ENCODE data around the gene SDR42E2. TPM values are rescaled to one million over a fixed set of nuclear protein-coding genes. Genes with fewer than 3 reads are reported as not detected.

The SDR42E2 gene
- total and polyA plus RNA-seq, 10 of the 15 experiments (the other 5 are each of a cell fraction or from before 2014, with no cell fraction given), result 0.01 to 0.09 (median 0.08) TPM; not detected in 4

DNA sequence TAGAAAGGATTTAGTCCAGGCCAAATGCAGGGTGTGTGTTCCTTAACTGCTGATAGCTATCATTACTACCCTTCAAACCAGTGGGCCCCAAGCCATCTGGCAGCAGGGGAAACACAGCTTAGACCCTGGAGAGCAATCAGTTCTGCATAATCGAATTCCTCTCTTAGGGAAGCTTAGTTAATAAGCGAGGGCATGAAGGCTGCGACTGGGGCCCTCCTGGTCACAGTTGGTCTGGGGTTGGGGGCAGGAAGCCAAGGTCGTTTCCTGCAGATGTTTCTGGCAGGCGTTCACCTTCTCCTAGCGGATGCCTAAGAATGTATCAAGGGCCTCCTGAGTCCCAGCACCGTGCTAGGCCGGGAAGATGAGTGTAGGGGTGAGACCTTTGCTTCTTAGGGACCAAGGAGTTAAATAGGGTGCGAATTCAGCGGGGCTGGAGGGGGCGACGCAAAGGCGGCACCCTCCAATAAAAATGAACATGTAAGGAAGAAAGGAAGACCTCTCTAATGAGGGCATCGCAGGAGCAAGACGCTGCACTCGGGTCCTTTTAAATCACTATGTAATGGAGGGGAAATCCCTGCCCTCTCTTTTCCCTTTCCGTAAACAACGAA, 27.3 kb downstream of the SDR42E2 start:
- Histone ChIP-seq H2AFZ (ENCODE audit: control insufficient read depth, low read depth, low read length) (peak overlapping the region; percentile 68), H3K9ac (ENCODE audit: control insufficient read depth, insufficient read depth, low read length) (peak overlapping the region; percentile 68), H3K36me3 (ENCODE audit: control insufficient read depth in 2 of 2, insufficient read depth in 2 of 2, low read length in 1 of 2) (no peaks in the 10 kb centered on the region), H3K79me2 (ENCODE audit: control insufficient read depth, insufficient read depth, low read length) (no peaks in the 10 kb centered on the region), H3K27me3 (replicated peaks in 1 of 2; ENCODE audit: control insufficient read depth in 2 of 2, insufficient read depth in 2 of 2, low read length in 1 of 2) (no peaks in the 10 kb centered on the region), H3K4me3 (peak overlapping the region; percentile 73), H3K9me3 (replicated peaks; ENCODE audit: control insufficient read depth, insufficient read depth, low read length) (no peaks in the 10 kb centered on the region), H4K20me1 (ENCODE audit: control insufficient read depth, insufficient read depth) (no peaks in the 10 kb centered on the region), H3K27ac (ENCODE audit: control insufficient read depth, insufficient read depth) (peak overlapping the region; percentile 77), H3K4me2 (ENCODE audit: control insufficient read depth, insufficient read depth) (peak overlapping the region; percentile 96), H3K4me1 (ENCODE audit: control insufficient read depth, insufficient read depth, low read length) (peaks cover 35% of the 10 kb centered on the region)
- no peak for TF ChIP-seq HDAC2 (IDR thresholded peaks at IDR 0.05)
- TF ChIP-seq, protein P1, sequence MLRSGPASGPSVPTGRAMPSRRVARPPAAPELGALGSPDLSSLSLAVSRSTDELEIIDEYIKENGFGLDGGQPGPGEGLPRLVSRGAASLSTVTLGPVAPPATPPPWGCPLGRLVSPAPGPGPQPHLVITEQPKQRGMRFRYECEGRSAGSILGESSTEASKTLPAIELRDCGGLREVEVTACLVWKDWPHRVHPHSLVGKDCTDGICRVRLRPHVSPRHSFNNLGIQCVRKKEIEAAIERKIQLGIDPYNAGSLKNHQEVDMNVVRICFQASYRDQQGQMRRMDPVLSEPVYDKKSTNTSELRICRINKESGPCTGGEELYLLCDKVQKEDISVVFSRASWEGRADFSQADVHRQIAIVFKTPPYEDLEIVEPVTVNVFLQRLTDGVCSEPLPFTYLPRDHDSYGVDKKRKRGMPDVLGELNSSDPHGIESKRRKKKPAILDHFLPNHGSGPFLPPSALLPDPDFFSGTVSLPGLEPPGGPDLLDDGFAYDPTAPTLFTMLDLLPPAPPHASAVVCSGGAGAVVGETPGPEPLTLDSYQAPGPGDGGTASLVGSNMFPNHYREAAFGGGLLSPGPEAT (IDR thresholded peaks at IDR 0.05; ENCODE audit: low read depth), result 0 out of 2 replicates have a peak, but pooled peaks have one; percentile 14
- TF ChIP-seq ETV6 (conservative IDR thresholded peaks at IDR 0.05 in 1 of 2, IDR thresholded peaks at IDR 0.05 in 1 of 2; ENCODE audit: borderline replicate concordance in 1 of 2, low read depth in 1 of 2), result no peak
- no peak for TF ChIP-seq PAX8 (IDR thresholded peaks at IDR 0.05)
- peak; percentile 47; the same call in 1 of the 2 replicates for TF ChIP-seq POLR2AphosphoS5 (IDR thresholded peaks at IDR 0.05; ENCODE audit: low read length)
- 0 out of 2 replicates have a peak, but pooled peaks have one; percentile 5 for TF ChIP-seq HCFC1 (IDR thresholded peaks at IDR 0.05; ENCODE audit: low read length)
- no peak for TF ChIP-seq SIX5 (IDR thresholded peaks at IDR 0.05; ENCODE audit: low read depth, low read length, severe bottlenecking)
- no peak for ATAC-seq
- WGBS (ENCODE audit: insufficient coverage, insufficient replicate concordance, low lambda C conversion rate, missing lambda C conversion rate), result under 1% methylated on average over 18 of the region's 18 CpGs
- ChIA-PET RAD21 (ENCODE audit: unreplicated experiment) (interaction anchor here (0.5 to 7.8 kb wide), 17 partner anchors 9 to 239 kb away, joined by 3 to 74 read pairs (median 6); partner anchors contain the start of genes EEF2K, PDZD9, POLR3E and UQCRC2), CTCF (interaction anchor here (0.6 to 8.4 kb wide), 34 partner anchors 10 to 1512 kb away, joined by 3 to 103 read pairs (median 6); partner anchors contain the start of genes EEF2K, MOSMO, PDZD9 and POLR3E), SMC1A (ENCODE audit: uncharacterized antibody, unreplicated experiment) (interaction anchor here (0.6 to 6.0 kb wide), 23 partner anchors 11 to 515 kb away, joined by 3 to 69 read pairs (median 6); partner anchors contain the start of genes MOSMO, PDZD9 and UQCRC2), POLR2A (interaction anchor here (0.5 to 2.0 kb wide), 4 partner anchors 16 to 232 kb away, joined by 3 to 6 read pairs (median 4); partner anchors contain the start of genes EEF2K and MOSMO)
- FAIRE-seq, result no peak
- in situ Hi-C loops (cut with MboI), result loop anchor here (5.0 kb wide), 1 partner anchor 87 kb away; no protein-coding TSS in a partner anchor
- BruUV-seq (replicated peaks), result TSS peak; percentile 73
- no peak for DNase-seq (ENCODE audit: low read depth, low spot score)
- intact Hi-C loops (cut with micrococcal nuclease; ENCODE audit: unreplicated experiment), result loop anchor here (2.0 to 5.0 kb wide), 3 partner anchors 113 to 591 kb away; partner anchors contain the start of genes CDR2 and METTL9

All from GM12878 (cell line).